Endodermal cell (in vitro differentiated cells): ENCODE data around the gene HNMT. TPM values are rescaled to one million over a fixed set of nuclear protein-coding genes. Genes with fewer than 3 reads are reported as not detected.

ENCODE experiments used
- DNase-seq: peaks from one replicate; pipeline ENCODE4 v3.0.0-alpha.2; 2017
- H3K27ac ChIP-seq: 2 replicates; pipeline ENCODE4 v1.5.1; 2013; ENCODE audit warnings: mild to moderate bottlenecking, low read depth, low read length, moderate library complexity
- H3K27me3 ChIP-seq: 2 replicates; pipeline ENCODE4 v1.6.1; 2013; ENCODE audit warnings: mild to moderate bottlenecking, low read length, moderate library complexity; ENCODE audit not compliant: insufficient read depth, control insufficient read depth, poor library complexity, severe bottlenecking
- H3K36me3 ChIP-seq: 2 replicates; pipeline ENCODE4 v1.7.0; 2013; ENCODE audit warnings: mild to moderate bottlenecking, low read length, moderate library complexity; ENCODE audit not compliant: control insufficient read depth, insufficient read depth
- H3K4me1 ChIP-seq: one replicate; pipeline ENCODE4 v1.7.0; 2013; ENCODE audit warnings: low read length; ENCODE audit not compliant: control insufficient read depth, insufficient read depth
- H3K4me3 ChIP-seq: 2 replicates; pipeline ENCODE4 v1.5.1; 2013; ENCODE audit warnings: mild to moderate bottlenecking, low read length, moderate library complexity
- H3K9ac ChIP-seq: 2 replicates; pipeline ENCODE4 v1.6.1; 2013; ENCODE audit warnings: mild to moderate bottlenecking, low read length, moderate library complexity; ENCODE audit not compliant: poor library complexity, severe bottlenecking; ENCODE audit errors: extremely low read depth
- H3K9me3 ChIP-seq: 2 replicates; pipeline ENCODE4 v1.6.1; 2013; ENCODE audit warnings: mild to moderate bottlenecking, low read length, moderate library complexity; ENCODE audit not compliant: control insufficient read depth
- H3K27ac Mint-ChIP-seq: 2 replicates; pipeline ENCODE4 v1.8.0; 2020; ENCODE audit warnings: mixed read lengths
- H3K27me3 Mint-ChIP-seq: 2 replicates; pipeline ENCODE4 v1.8.0; 2021; ENCODE audit warnings: mild to moderate bottlenecking, mixed read lengths; ENCODE audit not compliant: insufficient read depth
- H3K36me3 Mint-ChIP-seq: 2 replicates; pipeline ENCODE4 v1.8.0; 2020; ENCODE audit warnings: low read depth, mixed read lengths
- H3K4me1 Mint-ChIP-seq: 2 replicates; pipeline ENCODE4 v1.8.0; 2020; ENCODE audit warnings: mixed read lengths
- H3K4me3 Mint-ChIP-seq: 2 replicates; pipeline ENCODE4 v1.8.0; 2020; ENCODE audit warnings: mild to moderate bottlenecking, moderate library complexity, mixed read lengths
- H3K9me3 Mint-ChIP-seq: 2 replicates; pipeline ENCODE4 v1.8.0; 2020; ENCODE audit warnings: mild to moderate bottlenecking, mixed read lengths
- CTCF ChIP-seq: fragments of 200-600 bp; sonication (generic); conservative IDR thresholded peaks from 2 replicates; pipeline ENCODE4 v1.5.0; 2021; ENCODE audit warnings: antibody characterized with exemption, mild to moderate bottlenecking
- WGBS, 2 experiments: methylation state at CpG; one replicate each; pipeline versions ENCODE4 v1.1.5 to v1.1.7; 2013; ENCODE audit warnings: missing lambda C conversion rate in 2 of 2, mixed read lengths in 1 of 2; ENCODE audit not compliant: insufficient coverage in 1 of 2, insufficient read length in 1 of 2; 5-methylcytosine and 5-hydroxymethylcytosine counted together
- total RNA-seq, 2 donors: library from RNA; stranded (reverse); fragmentation: NEBNext Ultra II Directional in 1 of 2; extraction: Animal tissue kit (Norgen Biotek cat#: 25700) in 1 of 2; gene quantifications; 2 replicates in 1 of 2; 3 replicates in 1 of 2; pipeline ENCODE4 v1.2.1, GENCODE V29; 2021

The HNMT gene
- total RNA-seq, 2 donors from 2014 or later: 10.6 to 18.0 TPM

- H3K9ac ChIP-seq: no peak overlapping the region
- H3K36me3 ChIP-seq: no peaks in the 10 kb centered on the region
- 90 to 91% methylated on average over 2 of the region's 2 CpGs for WGBS, 2 experiments
- no peaks in the 10 kb centered on the region for H3K27me3 ChIP-seq
- no peaks in the 10 kb centered on the region for H3K36me3 Mint-ChIP-seq
- H3K9me3 Mint-ChIP-seq: no peaks in the 10 kb centered on the region
- no peak for DNase-seq
- no peak overlapping the region for H3K4me3 Mint-ChIP-seq
- no peak for TF ChIP-seq CTCF
- no peaks in the 10 kb centered on the region for H3K4me1 ChIP-seq
- H3K27me3 Mint-ChIP-seq: no peaks in the 10 kb centered on the region
- no peak overlapping the region for H3K4me3 ChIP-seq
- H3K4me1 Mint-ChIP-seq: no peaks in the 10 kb centered on the region
- no peak overlapping the region for H3K27ac ChIP-seq
- H3K9me3 ChIP-seq: no peaks in the 10 kb centered on the region
- no peak overlapping the region for H3K27ac Mint-ChIP-seq
These were observed 64.3 kb downstream of the HNMT start for GRCh38 chr2:138028538-138028937.

GRCh38 chr2:138029276-138029675 is 65.0 kb downstream of the HNMT start:
- Mint-ChIP-seq H3K27ac (no peak overlapping the region), H3K36me3 (no peaks in the 10 kb centered on the region), H3K4me1 (peaks cover 2% of the 10 kb centered on the region), H3K4me3 (no peak overlapping the region), H3K9me3 (no peaks in the 10 kb centered on the region), H3K27me3 (no peaks in the 10 kb centered on the region)
- Histone ChIP-seq H3K27ac (no peak overlapping the region), H3K27me3 (no peaks in the 10 kb centered on the region), H3K36me3 (no peaks in the 10 kb centered on the region), H3K4me1 (no peaks in the 10 kb centered on the region), H3K9me3 (no peaks in the 10 kb centered on the region), H3K9ac (no peak overlapping the region), H3K4me3 (no peak overlapping the region)
- TF ChIP-seq CTCF: no peak
- DNase-seq: no peak

- no peaks in the 10 kb centered on the region for H3K27me3 ChIP-seq
- H3K4me3 ChIP-seq: no peak overlapping the region
- peaks cover 13% of the 10 kb centered on the region for H3K4me1 Mint-ChIP-seq
- no peaks in the 10 kb centered on the region for H3K4me1 ChIP-seq
- no peaks in the 10 kb centered on the region for H3K9me3 ChIP-seq
- H3K9ac ChIP-seq: no peak overlapping the region
- H3K27ac ChIP-seq: no peak overlapping the region
- no peaks in the 10 kb centered on the region for H3K9me3 Mint-ChIP-seq
- H3K36me3 ChIP-seq: no peaks in the 10 kb centered on the region
- TF ChIP-seq CTCF: no peak
- no peak overlapping the region for H3K4me3 Mint-ChIP-seq
- no peak overlapping the region for H3K27ac Mint-ChIP-seq
- H3K36me3 Mint-ChIP-seq: no peaks in the 10 kb centered on the region
- no peak for DNase-seq
- WGBS, 2 experiments: 88 to 92% methylated on average over 2 to 3 of the region's 3 CpGs
- H3K27me3 Mint-ChIP-seq: no peaks in the 10 kb centered on the region
These were observed 66.2 kb downstream of the HNMT start for GRCh38 chr2:138030459-138030858.
